Amniotic epithelial cell (primary cell): ENCODE measurements around the gene MCHR1.
"Not testable (repeated sequence)": the region's sequence is repeated elsewhere in the genome, so short reads cannot be mapped to it uniquely, and the experiment has no call there.

Experiments used
- DNase-seq: peaks from one replicate; pipeline ENCODE4 v3.0.0-alpha.2; 2010; ENCODE audit warnings: low read depth

MCHR1 gene

DNA sequence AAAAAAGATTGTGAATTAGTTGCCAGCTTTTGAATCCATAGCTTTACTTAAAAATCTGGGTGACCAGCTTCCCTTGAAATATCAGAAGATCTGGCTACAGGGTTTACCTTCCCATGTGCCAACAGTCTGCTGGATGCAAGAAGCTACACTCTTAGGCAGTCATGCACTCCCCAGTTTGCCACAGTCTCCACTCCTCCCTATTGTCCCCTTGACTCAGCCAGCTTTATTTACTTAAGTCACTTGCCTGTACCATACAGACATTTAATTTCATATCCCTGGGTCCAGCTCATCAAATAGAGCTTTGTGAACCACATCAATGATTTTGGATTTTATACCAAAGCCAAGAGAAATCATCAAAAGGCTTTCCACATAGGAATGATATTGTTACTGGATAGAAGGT, 12.2 kb downstream of the MCHR1 start:
- DNase-seq = no peak

DNA sequence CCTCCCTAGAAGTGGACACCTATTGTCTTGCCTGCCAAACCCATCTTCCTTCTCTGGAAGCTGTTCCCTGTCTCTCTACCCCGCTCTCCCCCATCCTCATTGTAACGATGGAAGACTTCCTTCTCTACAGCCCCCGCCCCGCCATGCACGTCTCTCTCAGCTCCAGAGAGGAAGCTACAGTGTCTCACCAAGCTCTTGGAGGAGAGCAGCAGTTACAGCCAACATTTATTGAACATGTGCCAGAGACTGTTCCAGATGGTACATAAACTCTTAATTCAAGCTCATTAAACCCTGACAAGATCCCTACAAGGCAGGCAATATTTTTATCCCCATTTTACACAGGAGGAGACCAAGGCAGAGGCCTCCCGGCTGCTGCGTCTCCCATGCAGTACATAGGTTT, 15.1 kb downstream of the MCHR1 start:
- DNase-seq = no peak

DNA sequence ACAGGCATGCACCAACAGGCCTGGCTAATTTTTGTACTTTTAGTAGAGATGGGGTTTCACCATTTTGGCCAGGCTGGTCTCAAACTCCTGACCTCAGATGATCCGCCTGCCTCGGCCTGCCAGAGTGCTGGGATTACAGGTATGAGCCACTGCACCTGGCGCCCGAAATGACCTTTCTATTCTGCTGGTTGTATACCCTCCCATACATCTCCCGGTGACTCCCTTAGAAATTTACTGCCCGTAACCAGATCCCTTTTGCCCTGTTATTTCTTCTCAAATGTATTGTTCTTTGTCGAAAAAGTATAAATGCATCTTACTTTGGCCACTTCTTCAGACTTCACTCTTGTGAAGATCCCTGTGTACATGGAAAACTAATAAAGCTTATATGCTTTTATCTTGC, 22.0 kb downstream of the MCHR1 start:
- no peak for DNase-seq

DNA sequence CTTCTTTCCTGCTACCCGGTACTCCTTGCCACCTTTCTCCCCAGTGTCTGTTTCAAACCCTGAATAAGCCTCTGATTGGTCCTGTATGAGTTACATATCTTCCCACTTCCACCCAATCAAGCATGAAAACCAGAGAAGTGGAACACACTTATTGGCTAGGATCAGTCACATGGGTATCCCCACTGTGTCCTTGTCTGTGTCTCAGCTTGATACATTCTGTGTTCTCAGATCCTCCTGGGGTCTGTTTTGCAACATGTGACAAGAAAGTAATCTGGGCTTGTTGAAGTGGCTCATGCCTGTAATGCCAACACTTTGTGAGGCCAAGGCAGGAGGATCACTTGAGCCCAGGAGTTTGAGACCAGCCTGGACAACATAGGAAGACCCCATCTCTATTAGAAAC, 23.9 kb downstream of the MCHR1 start:
- no peak for DNase-seq

DNA sequence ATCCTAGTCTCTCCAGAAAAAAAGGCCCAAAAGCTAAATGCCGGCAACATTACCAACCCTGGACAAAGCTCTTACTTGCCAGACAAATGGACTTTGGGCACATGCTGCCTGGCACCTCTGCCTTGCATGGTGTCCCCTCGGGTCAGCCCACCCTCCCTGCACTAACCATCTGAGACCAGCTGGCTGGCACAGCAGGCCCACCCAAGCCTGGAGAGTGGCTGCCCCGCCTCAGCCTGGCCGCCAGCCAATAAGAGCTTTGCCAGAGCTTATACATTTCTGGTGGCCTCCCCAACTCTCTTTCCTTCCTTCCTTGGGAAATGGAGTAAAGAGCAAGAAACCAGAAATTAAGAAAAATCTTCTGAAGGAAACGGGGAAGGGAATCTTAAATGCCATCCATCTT, 24.5 kb downstream of the MCHR1 start:
- no peak for DNase-seq

DNA sequence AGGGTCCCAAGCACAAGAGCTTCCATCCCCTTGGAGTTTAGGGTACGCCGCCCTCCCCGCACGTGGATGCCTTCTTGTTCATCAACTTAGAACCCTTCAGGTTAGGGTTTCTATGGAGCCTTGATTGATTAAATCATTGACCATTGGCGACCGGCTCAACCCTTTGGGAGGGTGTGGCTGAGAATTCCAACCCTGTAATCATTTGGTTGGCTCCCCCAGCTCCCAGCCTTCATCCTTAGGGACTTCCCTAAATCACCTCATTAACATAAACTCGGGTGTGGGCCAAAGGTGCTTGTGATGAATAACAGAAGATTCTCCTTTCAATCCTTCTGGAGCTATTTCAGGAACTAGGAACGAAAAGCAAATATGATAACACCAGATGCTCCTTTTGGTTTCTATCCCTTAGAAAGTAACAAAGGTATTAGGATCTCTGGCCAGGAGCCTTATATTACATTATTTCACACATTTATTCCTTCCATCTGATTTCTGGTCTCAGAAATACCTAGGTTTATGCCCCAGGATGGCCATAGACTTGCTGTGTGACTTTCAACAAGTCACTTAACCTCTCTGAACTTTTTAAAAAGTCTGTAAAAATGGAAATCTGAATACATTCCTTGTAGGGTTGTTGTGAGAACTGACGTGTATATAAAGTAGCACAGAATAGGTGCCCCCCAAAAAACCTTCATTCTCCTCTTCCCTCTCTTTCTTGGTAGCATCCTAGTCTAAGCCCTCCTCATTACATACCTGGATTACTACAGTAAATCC, 26.8 kb downstream of the MCHR1 start:
- DNase-seq = no peak

DNA sequence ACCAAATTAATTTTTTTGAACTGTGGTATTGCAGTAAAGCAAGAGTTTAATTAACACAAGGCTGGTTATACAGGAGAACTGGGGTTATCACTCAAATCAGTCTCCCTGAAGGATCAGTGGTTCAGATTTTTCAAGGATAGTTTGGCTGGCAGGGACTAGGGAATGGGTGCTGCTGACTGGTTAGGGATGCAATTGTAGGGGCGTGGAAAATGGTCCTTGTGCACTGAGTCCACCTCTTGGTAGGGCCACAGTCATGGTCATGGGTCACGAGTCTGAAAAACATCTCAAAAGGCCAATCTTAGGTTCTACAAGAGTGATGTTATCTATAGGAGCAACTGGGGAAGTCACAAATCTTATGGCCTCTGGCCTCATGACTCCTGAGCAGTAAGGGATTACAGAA, 27.9 kb downstream of the MCHR1 start:
- DNase-seq = no peak

DNA sequence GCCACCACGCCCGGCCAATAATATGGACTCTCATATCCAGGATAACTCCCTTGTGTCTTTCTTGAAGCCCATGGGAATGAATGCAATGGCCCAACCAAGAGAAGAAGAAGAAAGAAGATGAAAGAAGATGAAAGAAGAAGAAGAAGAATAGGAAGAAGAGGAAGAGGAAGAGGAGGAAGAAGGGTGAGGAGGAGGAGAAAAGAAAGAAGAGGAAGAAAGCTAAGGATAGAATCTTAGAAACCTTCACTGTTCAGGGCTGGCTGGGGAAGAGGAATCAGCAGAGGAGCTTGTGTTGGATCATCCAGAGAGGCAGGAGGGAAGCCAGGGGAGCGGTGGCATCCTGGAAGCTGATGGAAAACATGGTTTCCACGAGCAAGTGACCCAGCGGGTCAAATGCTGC, 28.9 kb downstream of the MCHR1 start:
- no peak for DNase-seq

DNA sequence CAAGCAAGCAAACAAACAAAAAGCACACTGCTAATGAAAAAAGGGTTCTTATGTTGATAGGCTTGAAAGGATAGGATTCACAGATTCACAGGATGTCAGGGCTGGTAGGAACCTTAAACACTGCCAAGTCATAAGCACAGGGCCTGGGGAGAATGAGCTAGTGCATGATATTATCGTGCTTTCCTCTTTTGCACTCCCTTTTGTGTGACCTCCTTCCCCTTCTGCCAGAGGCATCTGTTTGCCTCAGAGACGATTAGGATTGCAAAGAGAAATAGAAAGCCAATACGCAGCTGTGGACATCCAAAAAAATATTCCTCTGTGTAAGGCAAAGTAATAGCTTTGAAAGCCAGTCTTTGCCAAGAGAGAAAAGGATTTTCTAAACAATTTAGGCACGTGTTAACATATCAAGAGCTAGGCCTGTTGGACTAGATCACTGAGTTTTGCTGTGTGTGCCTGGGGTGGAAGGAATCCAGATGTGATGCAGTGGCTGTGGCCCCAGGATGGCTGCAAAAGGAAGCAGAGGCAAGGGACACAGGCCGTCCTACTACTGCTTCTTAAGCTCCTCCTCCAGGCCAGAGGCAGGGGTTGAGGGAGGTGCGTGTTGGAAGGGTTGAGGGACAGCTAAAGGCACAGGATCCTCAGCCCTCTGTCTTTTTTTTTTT, 30.6 kb downstream of the MCHR1 start:
- DNase-seq = no peak

DNA sequence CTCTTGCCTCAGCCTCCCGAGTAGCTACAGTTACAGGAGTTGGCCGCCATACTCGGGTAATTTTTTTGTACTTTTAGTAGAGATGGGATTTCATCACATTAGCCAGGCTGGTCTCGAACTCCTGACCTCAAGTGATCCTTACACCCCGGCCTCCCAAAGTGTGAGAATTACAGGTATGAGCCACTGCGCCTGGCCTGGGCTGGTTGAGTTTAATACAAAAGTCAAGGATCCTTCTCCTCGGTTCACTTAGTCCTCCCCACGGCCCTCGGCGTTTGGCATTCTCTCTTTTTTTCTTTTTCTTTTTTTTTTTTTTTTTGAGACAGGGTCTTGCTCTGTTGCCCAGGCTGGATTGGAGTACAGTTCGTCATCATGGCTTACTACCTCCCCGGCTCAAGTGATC, 33.0 kb downstream of the MCHR1 start:
- no peak for DNase-seq

DNA sequence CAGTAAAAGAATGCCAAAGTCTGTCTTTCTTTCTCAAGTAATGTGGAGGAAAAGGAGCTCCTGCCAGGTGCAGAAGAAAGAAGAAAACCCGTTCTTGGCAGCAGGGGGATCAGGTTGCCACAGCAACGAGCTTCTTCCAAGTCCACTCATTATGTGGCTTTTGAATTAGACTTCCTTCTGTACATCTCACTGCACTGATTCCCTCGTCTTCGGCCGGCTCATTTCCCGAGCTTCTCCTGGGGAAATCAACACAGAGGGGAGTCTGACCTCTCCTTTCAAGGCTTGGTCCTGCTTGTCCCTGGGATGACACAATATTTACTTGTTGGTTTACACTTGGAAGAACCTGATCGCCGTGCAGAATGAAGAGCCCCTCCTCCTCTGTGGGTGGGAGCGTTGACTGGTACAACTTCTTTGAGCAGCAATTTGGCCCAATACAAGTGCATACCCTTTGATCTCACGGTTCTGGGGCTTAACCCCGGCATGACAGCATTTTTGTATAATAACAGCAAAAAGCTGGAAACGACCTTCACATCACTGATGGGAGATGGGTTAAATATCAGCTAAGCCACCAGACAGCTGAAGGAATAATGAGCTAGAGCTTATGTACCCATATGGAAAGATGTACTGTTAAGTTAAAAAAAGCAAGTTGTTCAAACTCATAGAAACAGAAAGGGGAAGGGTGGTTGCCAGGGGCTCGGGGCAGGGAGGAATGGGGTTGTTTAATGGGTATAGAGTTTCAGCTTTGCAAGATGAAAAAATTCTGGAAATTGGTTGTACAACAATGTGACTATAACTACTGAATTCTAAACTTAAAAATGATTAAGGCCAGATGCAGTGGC, 35.4 kb downstream of the MCHR1 start:
- DNase-seq = peak; percentile 62

DNA sequence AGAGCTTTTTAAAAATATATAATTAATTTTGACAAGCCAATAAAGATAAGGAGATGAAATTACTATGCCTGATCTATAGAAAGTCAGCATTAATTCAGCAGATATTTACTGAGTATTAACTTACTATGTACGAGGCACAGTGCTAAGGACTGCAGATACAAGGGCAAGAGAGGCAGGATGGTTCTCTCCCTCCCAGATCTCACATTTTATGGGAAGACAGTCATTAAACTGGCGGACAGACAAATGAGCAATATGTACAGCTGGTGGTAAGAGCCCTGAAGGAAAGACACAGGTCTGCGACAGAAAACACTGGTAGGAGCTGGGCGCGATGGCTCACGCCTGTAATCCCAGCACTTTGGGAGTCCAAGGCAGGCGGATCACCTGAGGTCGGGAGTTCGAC, 36.8 kb downstream of the MCHR1 start:
- no peak for DNase-seq

DNA sequence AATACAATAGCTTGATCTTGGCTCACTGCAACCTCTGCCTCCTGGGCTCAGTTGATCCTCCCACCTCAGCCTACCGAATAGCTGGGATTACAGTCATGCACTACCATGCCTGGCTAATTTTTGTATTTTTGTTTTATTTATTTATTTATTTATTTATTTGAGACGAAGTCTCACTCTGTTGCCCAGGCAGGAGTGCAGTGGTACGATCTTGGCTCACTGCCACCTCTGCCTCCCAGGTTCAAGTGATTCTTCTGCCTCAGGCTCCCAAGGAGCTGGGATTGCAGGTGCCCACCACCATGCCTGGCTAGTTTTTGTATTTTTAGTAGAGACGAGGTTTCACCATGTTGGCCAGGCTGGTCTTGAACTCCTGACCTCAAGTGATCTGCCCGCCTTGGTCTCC, 38.4 kb downstream of the MCHR1 start:
- DNase-seq = not testable (repeated sequence)

DNA sequence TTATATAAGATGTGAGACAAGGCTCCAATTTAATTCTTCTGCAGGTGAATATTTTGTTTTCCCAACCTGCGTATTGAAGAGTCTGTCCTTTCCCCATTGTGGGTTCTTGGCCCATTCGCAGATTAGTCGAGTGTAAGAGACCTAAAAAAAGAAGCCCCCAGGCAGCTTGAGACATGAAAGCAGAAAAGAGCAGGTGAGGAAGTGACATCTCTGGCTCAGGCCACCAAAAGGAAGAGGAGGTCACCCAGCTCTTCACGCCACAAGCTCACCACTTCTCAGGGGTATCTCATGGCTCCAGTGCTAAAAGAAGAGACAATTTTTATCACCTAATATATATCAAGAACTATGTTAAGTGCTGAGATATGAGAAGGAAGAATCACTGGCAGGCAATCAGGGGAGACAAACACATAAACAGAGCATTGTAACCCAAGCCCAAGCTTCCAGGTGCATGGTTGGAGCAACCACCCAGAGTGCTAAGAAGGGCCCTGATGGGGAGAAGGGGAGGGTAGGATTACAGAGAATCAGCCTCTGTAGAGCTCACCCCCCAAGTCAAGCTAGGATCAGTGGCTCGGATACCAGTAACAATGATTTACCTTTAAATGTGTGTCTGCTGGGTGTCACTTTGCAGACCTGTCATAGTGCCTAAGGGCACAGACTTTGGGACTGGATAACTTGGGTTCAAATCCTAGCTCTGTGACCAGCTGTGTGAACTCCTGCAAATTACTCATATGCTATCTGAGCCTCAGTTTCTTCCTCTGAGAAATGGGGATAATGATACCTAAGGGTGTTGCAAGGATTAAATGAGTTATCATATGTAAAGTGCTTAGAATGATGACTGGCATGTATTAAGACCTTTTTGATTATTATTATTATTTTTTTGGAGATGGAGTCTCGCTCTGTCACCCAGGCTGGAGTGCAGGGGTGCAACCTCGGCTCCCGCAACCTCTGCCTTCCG, 39.2 kb downstream of the MCHR1 start:
- DNase-seq = no peak

DNA sequence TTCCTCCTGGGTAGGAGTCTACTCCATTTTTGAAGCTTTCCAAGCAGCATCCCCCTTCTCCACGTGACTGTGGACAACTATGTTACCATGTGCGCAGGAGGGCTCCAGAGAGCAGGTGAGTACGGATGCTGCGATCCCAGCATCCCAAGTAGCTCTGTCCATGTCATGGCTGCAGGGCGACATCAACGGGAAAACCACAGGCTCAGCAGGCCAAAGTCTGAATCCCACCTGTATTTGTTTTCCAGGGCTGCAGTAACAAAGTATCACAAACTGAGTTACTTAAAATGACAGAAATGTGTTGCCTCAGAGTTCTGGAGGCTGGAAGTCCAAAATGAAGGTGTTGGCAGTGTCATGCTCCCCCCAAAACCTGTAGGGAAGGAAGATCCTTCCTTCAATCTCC, 40.3 kb downstream of the MCHR1 start:
- DNase-seq = no peak

DNA sequence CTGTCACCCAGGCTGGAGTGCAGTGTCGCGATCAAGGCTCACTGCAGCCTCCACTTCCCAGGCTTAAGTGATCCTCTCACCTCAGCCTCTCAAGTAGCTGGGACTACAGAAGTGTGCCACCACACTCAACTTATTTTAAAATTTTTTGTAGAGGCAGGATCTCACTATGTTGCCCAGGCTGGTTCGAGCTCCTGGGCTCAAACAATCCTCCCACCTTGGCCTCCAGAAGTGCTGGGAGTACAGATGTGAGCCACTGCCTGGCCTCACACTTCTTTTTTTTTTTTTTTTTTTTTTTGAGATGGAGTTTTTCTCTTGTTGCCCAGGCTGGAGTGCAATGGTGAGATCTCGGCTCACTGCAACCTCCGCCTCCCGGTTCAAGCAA, 40.9 kb downstream of the MCHR1 start:
- DNase-seq = not testable (repeated sequence)

DNA sequence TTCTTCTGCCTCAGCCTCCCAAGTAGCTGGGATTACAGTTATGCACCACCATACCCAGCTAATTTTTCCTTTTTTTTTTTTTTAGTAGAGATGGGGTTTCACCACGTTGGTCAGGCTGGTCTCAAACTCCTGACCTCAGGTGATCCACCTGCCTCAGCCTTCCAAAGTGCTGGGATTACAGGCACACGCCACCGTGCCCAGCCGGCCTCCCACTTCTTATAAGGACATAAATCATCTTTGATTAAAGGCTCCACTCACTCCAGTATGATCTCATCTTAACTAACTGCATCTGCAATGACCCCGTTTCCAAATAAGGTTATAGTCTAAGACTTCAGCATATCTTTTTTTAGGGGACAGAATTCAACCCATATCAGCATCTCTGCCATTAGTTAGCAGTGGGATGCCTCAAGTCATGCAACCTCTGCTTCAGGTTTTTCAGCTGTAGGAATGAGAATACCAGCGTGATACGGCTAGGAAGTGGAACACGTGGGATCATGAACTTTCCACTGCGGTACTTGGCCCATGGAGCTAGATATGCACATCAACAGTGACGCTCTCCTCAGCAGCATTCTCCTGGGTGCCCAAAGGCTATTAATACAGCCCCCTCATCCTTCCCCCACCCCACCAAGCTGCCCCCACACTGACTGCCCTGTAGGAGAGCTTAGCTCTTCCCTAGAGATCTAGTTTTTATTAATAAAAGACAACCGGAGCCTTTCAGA, 41.4 kb downstream of the MCHR1 start:
- DNase-seq = peak; percentile 80

DNA sequence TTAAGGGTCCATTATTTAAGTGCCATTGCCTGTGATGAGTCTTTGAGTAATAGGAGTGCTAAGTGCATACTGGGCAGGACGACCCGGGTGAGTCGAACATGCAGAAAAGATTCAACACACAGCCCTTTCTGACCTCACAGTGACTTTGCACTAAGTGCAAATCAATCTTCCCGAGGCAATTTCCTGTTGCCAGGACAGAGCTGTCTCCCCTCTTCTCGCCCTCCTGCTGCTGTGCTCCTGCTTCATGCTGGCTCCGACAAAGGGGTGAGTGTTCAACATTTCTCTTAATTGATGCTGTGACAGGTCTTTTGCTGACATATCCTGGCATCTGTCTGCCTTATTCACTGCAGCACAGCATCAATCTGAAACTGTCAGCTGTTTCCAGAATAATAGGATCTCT, 42.0 kb downstream of the MCHR1 start:
- peak; percentile 73 for DNase-seq

DNA sequence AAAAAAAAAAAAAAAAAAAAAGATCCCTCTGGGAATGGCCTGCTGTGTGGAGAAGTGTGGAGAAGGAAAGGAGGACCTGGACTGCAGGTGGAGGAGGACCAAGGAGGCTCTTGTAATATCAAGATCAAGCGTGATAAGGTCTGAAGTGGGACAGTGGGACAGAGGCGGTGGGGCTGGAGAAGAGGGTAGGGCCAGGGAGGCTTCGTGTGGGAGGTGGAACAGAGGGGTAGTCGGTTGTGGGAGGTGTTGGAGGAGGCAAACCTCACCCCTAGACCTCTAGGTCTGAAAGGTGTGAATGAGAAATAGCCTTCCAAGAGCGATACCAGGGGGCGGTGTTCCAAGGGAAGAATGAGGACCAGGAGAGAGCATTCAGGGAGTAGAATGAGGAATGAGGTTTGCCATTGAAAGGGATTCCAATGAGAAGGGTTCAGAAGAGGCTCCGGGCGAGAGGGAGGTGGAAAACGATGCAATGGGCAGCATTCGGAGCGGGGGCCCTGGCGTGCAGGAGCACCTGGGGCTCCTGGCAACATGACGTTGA, 44.2 kb downstream of the MCHR1 start:
- no peak for DNase-seq

DNA sequence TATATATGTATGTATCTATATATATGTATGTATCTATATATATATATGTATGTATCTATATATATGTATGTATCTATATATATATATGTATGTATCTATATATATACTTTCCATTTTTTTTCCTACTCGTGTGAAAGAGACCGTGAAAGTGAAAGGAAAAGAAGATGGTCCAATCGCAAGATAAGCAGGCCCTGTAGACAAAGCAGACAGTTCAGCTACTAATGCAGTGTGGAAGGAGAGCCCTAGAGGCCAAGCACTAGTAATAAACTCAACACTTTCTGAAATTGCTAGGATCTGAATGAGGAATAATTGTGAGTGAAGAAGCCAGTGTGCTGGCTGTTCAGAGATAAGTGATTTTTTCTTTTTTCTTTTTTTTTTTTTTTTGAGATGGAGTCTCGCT, 47.2 kb downstream of the MCHR1 start:
- peak; percentile 45 for DNase-seq
